Transverse colon (tissue), 4 donors: Measurements from ENCODE around the gene RAB34. TPM values are rescaled to one million over a fixed set of nuclear protein-coding genes. Genes with fewer than 3 reads are reported as not detected.

Experiments
- DNase-seq: peaks from one replicate; pipeline ENCODE4 v3.0.0-alpha.2; 2019
- H3K27ac ChIP-seq, 4 donors: fragments of 200-600 bp; sonication (generic); 2 replicates each; pipeline ENCODE4 v1.5.1; 2016 to 2018; ENCODE audit warnings: inconsistent platforms in 4 of 4
- H3K27me3 ChIP-seq: fragments of 200-600 bp; sonication (generic); 2 replicates; pipeline ENCODE4 v1.5.1; 2017; ENCODE audit warnings: inconsistent platforms
- H3K36me3 ChIP-seq, 4 donors: fragments of 200-600 bp; sonication (generic); 2 replicates each; pipeline ENCODE4 v1.5.1; 2017 to 2019; ENCODE audit warnings: inconsistent platforms in 4 of 4
- H3K4me1 ChIP-seq, 4 donors: fragments of 200-600 bp; sonication (generic); 2 replicates each; pipeline ENCODE4 v1.5.1; 2017 to 2020; ENCODE audit warnings: inconsistent platforms in 4 of 4
- H3K4me3 ChIP-seq, 4 donors: fragments of 200-600 bp; sonication (generic); 1 replicate in 1 of 4; 2 replicates in 3 of 4; pipeline versions ENCODE4 v1.5.1 to v1.6.1; 2017 to 2019; ENCODE audit warnings: inconsistent platforms in 4 of 4
- H3K9me3 ChIP-seq, 2 donors: fragments of 200-600 bp; sonication (generic); 2 replicates each; pipeline ENCODE4 v1.5.1; 2017 to 2019; ENCODE audit warnings: inconsistent platforms in 2 of 2
- EP300 ChIP-seq: sonication (generic); formaldehyde crosslinking; IDR thresholded peaks from one replicate; pipeline ENCODE4 v1.6.1; 2017; ENCODE audit warnings: antibody characterized with exemption, low read depth
- POLR2A ChIP-seq: fragments of 450-650 bp; IDR thresholded peaks from one replicate; pipeline ENCODE4 v1.6.1; 2016; ENCODE audit warnings: antibody characterized with exemption, mild to moderate bottlenecking, moderate library complexity
- POLR2AphosphoS5 ChIP-seq, 3 donors: sonication (generic); formaldehyde crosslinking; IDR thresholded peaks; one replicate each; pipeline ENCODE4 v1.6.1; 2016; ENCODE audit warnings: antibody characterized with exemption in 3 of 3
- WGBS, 2 donors: methylation state at CpG; one replicate each; pipeline ENCODE4 v1.1.5; 2018; ENCODE audit warnings: low coverage in 1 of 2; 5-methylcytosine and 5-hydroxymethylcytosine counted together
- in situ Hi-C, 4 donors: fragments of 200-750 bp; cut with MboI; loops; one replicate each; pipeline versions ENCODE4 v1.15.0 to v1.15.1; 2017; ENCODE audit warnings: low sequenced_read_pairs in 3 of 4, low pct_ligation_motif_present in 1 of 4, low pct_unique_long_range_greater_than_20kb in 1 of 4
- intact Hi-C: fragments of 100-400 bp; cut with DNase I; formaldehyde crosslinking; loops from one replicate; pipeline ENCODE4 v1.15.1; 2023; ENCODE audit warnings: low total_unique reads
- total RNA-seq, 4 donors: library from RNA; depleted of rRNA; stranded (reverse); fragments of >200 nt; gene quantifications; one replicate each; pipeline ENCODE4 v1.1.0, GENCODE V29; 2016
- TF ChIP-seq, protein P1 (sequence below), 5 experiments: fragments of 200-600 bp in 3 of 5; fragments of 450-650 bp in 2 of 5; sonication (generic) in 3 of 5; IDR thresholded peaks; 1 replicate in 2 of 5; 2 replicates in 3 of 5; pipeline ENCODE4 v1.5.1; 2016 to 2017; ENCODE audit warnings: antibody characterized with exemption in 5 of 5, inconsistent platforms in 3 of 5, mild to moderate bottlenecking in 2 of 5, moderate library complexity in 1 of 5

RAB34 gene
- total RNA-seq, 4 donors from 2014 or later, result 41.1 to 60.5 (median 50.0) TPM

DNA sequence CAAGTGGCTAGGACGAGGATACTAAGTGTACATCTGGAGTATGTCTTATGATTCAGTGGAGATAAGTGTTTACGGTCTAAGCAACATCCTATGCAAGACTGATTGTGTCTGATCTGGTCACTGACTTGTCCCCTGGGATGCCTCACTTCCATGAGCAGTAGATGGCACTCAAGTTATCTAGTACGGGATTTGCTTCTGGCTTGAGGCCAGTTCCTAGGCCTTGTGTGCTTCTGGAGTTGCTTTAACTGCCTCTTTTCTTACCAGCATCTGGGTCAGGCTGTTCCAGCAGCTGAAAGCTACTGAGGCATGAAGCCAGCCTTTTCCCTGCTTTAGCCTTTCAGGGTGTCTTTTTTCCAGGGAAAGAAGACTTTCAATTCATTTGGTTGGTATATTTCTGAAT lies 32.7 kb downstream of the RAB34 start:
- intact Hi-C loops (no loop called here), in situ Hi-C loops (no loop called here)
- peak; percentile 35 for DNase-seq
- WGBS, 2 donors, result 63% methylated on average over 3 of the region's 3 CpGs; no CpG with 5 or more reads in 1 of the 2 donors
- Histone ChIP-seq H3K27me3 (no peaks in the 10 kb centered on the region), H3K9me3 (no peaks in the 10 kb centered on the region), H3K36me3 (peaks cover 0 to 98% (median 49%) of the 10 kb centered on the region in 4 donors), H3K4me3 (no peak overlapping the region), H3K27ac (no peak overlapping the region), H3K4me1 (no peaks in the 10 kb centered on the region)
- peak in 2 of 3 donors; percentile 61 to 68 for TF ChIP-seq POLR2AphosphoS5 (IDR thresholded peaks at IDR 0.05)
- TF ChIP-seq, protein P1, sequence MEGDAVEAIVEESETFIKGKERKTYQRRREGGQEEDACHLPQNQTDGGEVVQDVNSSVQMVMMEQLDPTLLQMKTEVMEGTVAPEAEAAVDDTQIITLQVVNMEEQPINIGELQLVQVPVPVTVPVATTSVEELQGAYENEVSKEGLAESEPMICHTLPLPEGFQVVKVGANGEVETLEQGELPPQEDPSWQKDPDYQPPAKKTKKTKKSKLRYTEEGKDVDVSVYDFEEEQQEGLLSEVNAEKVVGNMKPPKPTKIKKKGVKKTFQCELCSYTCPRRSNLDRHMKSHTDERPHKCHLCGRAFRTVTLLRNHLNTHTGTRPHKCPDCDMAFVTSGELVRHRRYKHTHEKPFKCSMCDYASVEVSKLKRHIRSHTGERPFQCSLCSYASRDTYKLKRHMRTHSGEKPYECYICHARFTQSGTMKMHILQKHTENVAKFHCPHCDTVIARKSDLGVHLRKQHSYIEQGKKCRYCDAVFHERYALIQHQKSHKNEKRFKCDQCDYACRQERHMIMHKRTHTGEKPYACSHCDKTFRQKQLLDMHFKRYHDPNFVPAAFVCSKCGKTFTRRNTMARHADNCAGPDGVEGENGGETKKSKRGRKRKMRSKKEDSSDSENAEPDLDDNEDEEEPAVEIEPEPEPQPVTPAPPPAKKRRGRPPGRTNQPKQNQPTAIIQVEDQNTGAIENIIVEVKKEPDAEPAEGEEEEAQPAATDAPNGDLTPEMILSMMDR (IDR thresholded peaks at IDR 0.05), result peak in 2 of 5 experiments; percentile 27 to 32
- no peak for TF ChIP-seq POLR2A
- TF ChIP-seq EP300, result no peak

DNA sequence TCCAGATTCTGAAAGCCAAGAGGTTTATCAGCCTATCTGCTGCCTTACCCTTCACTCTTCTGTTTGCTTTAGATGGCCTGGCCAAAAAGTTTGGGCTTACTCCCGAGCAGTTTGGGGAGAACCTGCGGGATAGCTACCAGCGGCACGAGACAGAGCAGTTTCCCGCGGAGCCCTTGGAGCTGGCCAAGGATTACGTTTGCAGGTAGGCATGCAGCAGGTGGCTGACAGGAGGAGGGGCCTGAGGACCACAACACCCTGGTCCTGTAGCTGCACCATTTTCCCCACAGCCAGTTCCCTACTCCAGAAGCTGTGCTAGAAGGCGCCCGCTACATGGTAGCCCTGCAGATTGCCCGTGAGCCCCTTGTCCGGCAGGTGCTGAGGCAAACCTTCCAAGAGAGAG lies 35.0 kb downstream of the RAB34 start:
- 96% methylated on average over 11 of the region's 11 CpGs; no CpG with 5 or more reads in 1 of the 2 donors for WGBS, 2 donors

GRCh38 chr17:28675980-28676379 lies 41.7 kb downstream of the RAB34 start:
- WGBS, 2 donors, result 33 to 79% methylated on average over 3 to 7 of the region's 7 CpGs
- DNase-seq, result peak; percentile 27
- Histone ChIP-seq H3K36me3 (peaks cover 0 to 95% (median 48%) of the 10 kb centered on the region in 4 donors), H3K9me3 (no peaks in the 10 kb centered on the region), H3K4me3 (no peak overlapping the region), H3K27me3 (no peaks in the 10 kb centered on the region), H3K27ac (no peak overlapping the region), H3K4me1 (no peaks in the 10 kb centered on the region)
- TF ChIP-seq, protein P1 (IDR thresholded peaks at IDR 0.05), result peak in 4 of 5 experiments; percentile 34 to 54 (median 40)
- TF ChIP-seq POLR2AphosphoS5 (IDR thresholded peaks at IDR 0.05), result no peak
- intact Hi-C loops (no loop called here), in situ Hi-C loops (no loop called here)

More for the DNA sequence above, 35.0 kb downstream of the RAB34 start:
- no peak for TF ChIP-seq POLR2A
- TF ChIP-seq, protein P1 (IDR thresholded peaks at IDR 0.05), result no peak
- TF ChIP-seq POLR2AphosphoS5 (IDR thresholded peaks at IDR 0.05), result no peak
- TF ChIP-seq EP300, result no peak
- H3K4me3 ChIP-seq, result no peak overlapping the region
- no peak overlapping the region for H3K27ac ChIP-seq
- H3K36me3 ChIP-seq, result peaks cover 0 to 96% (median 47%) of the 10 kb centered on the region in 4 donors
- in situ Hi-C loops, result no loop called here
- no peak for DNase-seq
- H3K9me3 ChIP-seq, result no peaks in the 10 kb centered on the region
- H3K27me3 ChIP-seq, result no peaks in the 10 kb centered on the region
- intact Hi-C loops, result no loop called here
- no peaks in the 10 kb centered on the region for H3K4me1 ChIP-seq

GRCh38 chr17:28675490-28675889 lies 42.2 kb downstream of the RAB34 start:
- Histone ChIP-seq H3K27me3 (no peaks in the 10 kb centered on the region), H3K4me3 (no peak overlapping the region), H3K4me1 (no peaks in the 10 kb centered on the region), H3K9me3 (no peaks in the 10 kb centered on the region), H3K27ac (no peak overlapping the region), H3K36me3 (peaks cover 0 to 92% (median 45%) of the 10 kb centered on the region in 4 donors)
- no peak for DNase-seq
- in situ Hi-C loops (no loop called here), intact Hi-C loops (no loop called here)
- 84 to 100% methylated on average over 1 to 3 of the region's 3 CpGs for WGBS, 2 donors
- TF ChIP-seq, protein P1 (IDR thresholded peaks at IDR 0.05), result no peak
- TF ChIP-seq POLR2AphosphoS5 (IDR thresholded peaks at IDR 0.05), result no peak
